ENCODE results near the gene NKX6-2. TPM values are rescaled to one million over a fixed set of nuclear protein-coding genes. Genes with fewer than 3 reads are reported as not detected.

The NKX6-2 gene
- total RNA-seq, 4 donors from 2014 or later = not detected

- no peak for TF ChIP-seq CTCF (IDR thresholded peaks at IDR 0.05; ENCODE audit: low read depth)
Measured at GRCh38 chr10:132735341-132735775, 50.6 kb downstream of the NKX6-2 start.

- no peak for TF ChIP-seq CTCF (IDR thresholded peaks at IDR 0.05; ENCODE audit: low read depth)
Measured at GRCh38 chr10:132733926-132734325, 52.0 kb downstream of the NKX6-2 start.

Other genes starting within 250 kb of the NKX6-2 start
- gene INPP5A, start 248.4 kb downstream of the NKX6-2 start, total RNA-seq = 10 to 100 TPM; 23.1 to 34.1 (median 31.6) TPM
- gene CFAP46, start 156.4 kb upstream of the NKX6-2 start, total RNA-seq = not detected

All from subcutaneous adipose tissue (tissue), 4 donors.